GM13976 (cell line): ENCODE results near the gene TMEM52.

Experiments
- DNase-seq: peaks from one replicate; pipeline ENCODE4 v3.0.0; 2012; ENCODE audit warnings: low spot score
- CTCF ChIP-seq: IDR thresholded peaks from 2 replicates; pipeline ENCODE4 v1.5.1; 2012; ENCODE audit warnings: borderline replicate concordance, mild to moderate bottlenecking; ENCODE audit not compliant: insufficient read depth; ENCODE audit errors: extremely low read depth, missing control alignments, control extremely low read depth
- in situ Hi-C: fragments of 300-500 bp; cut with MboI; formaldehyde crosslinking; loops from one replicate; pipeline ENCODE4 v1.12.0; 2022; ENCODE audit warnings: low sequenced_read_pairs, mixed read lengths, inconsistent platforms; ENCODE audit not compliant: unreplicated experiment

Gene TMEM52

DNA sequence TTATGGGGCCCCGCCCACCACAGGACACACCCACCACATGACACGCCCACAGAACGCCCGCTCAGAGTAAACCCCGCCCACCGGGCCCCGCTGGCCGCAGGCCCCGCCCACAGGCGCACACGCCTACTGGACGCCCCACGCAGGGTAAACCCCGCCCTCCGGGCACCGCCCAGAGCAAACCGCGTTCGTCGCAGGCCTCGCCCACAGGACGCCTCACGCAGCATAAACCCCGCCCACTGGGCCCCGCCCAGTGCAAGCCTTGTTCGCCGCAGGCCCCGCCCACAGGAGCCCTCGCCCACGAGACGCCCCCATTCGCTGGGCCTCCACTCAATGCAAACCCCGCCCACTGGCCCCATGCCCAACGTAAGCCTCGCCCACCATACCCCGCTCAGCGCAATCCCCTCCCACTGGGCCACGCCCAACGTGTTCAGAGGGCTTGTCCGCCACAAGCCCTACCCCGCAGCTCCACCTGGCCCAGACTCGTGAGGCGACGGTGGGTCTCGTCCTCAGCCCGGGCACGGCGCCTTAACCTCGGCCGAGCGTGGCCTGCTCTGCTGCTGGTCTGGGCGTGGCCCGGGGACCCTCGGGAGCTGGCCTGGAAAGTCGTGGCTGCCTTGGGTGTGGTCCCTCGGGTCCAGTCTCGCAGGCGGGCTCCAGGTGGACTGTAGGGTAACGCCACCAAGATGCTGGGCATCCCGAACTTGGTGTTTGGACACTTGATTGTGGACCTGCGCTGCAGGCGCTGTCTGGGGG, 401 bp upstream of the TMEM52 start:
- in situ Hi-C loops: no loop called here
- peak; percentile 100 for DNase-seq
- no peak for TF ChIP-seq CTCF

GRCh38 chr1:1917995-1918900, 831 bp downstream of the TMEM52 start:
- no peak for TF ChIP-seq CTCF
- in situ Hi-C loops: no loop called here
- no peak for DNase-seq

GRCh38 chr1:1917304-1917976, 1.6 kb downstream of the TMEM52 start:
- no peak for DNase-seq
- no peak for TF ChIP-seq CTCF
- in situ Hi-C loops: no loop called here

- no peak for TF ChIP-seq CTCF
- in situ Hi-C loops: no loop called here
- no peak for DNase-seq
These were observed 2.2 kb downstream of the TMEM52 start for GRCh38 chr1:1916851-1917251.

- TF ChIP-seq CTCF: no peak
- no peak for DNase-seq
- in situ Hi-C loops: no loop called here
These were observed 2.9 kb downstream of the TMEM52 start for GRCh38 chr1:1915911-1916840.
